ENCODE measurements around the gene JMJD8.

Gene JMJD8

GRCh38 chr16:677316-678190 is 6.6 kb downstream of the JMJD8 start:
- no peak for DNase-seq (ENCODE audit: low read depth in 1 of 2, low spot score in 1 of 2)

DNA sequence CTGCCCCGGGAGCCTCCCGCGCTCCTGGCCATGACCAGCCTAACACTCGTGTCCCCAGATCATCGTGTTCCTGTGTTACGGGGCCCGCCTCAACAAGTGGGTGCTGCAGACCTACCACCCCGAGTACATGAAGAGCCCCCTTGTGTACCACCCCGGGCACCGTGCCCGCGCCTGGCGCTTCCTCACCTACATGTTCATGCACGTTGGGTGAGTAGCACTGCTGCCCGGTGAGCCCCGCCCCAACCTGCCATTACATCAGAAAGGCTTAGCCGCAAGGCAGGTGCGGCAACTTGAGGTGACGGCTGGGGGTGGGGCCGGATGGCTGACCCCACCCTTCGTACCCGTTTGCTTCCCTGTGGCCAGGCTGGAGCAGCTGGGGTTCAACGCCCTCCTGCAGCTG is 7.2 kb downstream of the JMJD8 start:
- no peak for DNase-seq (ENCODE audit: low read depth in 1 of 2, low spot score in 1 of 2)

DNA sequence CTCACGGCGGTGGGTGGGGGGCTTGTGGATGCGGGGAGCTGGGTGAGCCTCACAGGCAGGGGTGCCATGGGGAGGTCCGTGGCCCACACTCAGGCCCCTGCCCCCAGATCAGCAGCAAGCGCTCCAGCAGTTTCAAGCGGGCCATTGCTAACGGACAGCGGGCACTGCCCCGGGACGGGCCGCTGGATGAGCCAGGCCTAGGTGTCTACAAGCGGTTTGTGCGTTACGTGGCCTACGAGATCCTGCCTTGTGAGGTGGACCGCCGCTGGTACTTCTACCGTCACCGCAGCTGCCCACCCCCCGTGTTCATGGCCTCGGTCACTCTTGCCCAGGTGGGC is 7.6 kb downstream of the JMJD8 start:
- no peak for DNase-seq (ENCODE audit: low read depth in 1 of 2, low spot score in 1 of 2)

- no peak for DNase-seq (ENCODE audit: low read depth in 1 of 2, low spot score in 1 of 2)
Observed at GRCh38 chr16:675884-676564, 8.1 kb downstream of the JMJD8 start.

DNA sequence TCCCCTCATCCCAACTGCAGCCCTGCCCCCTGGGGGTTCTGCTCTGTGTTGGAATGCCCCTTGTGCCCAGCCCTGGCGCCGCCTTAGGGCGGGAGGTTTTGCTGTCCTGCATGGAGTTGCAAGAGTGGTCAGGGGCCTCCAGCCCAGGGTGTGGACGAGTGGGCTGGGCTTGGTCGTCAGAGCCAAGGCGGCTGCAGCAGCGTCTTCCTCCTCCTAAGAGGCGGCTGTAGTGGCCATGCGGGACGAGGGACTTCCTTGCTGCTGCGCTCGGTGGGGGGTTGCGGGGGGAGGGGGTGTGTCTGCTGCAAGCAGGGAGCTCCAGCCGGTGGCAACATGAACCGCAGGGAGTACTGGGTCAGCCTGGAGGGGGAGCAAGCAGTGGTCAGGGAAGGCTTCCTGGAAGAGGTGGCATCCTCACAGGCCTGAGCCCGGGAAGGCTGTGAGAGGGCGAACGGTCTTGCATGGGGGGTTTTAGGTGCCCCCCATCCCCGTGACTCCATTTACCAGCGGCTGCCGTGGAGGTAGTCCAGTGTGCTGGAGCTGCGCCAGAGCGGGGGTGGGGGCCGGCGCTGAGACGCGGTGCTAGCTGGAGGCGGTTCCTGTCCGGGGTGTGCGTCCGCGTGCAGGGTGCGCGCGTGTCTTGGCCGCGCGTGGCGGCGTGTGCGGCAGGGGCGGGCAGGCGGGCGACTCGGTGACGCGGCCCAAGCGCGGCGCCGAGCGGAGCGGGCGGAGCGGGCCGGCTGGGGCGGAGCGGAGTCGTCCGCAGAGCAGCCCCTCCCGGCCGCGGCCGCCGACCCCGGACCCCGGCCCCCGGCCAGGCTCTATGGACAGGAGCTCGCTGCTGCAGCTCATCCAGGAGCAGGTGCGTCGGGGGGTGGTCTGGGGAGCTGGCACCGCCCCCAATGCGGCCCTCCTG is 8.9 kb downstream of the JMJD8 start, which contains the start of gene RHBDL1:
Gene RHBDL1 (plus strand): TSS at position 704 of the 916 bp plus-strand sequence. CDS start 120 bp downstream, at position 824.
- no peak for DNase-seq (ENCODE audit: low read depth in 1 of 2, low spot score in 1 of 2)

- DNase-seq (ENCODE audit: low read depth in 1 of 2, low spot score in 1 of 2) = no peak
Observed at GRCh38 chr16:674214-674881, 9.8 kb downstream of the JMJD8 start.

- no peak for DNase-seq (ENCODE audit: low read depth in 1 of 2, low spot score in 1 of 2)
Observed at GRCh38 chr16:673399-673991, 10.6 kb downstream of the JMJD8 start.

GRCh38 chr16:672851-673250 is 11.3 kb downstream of the JMJD8 start:
- DNase-seq (ENCODE audit: low read depth in 1 of 2, low spot score in 1 of 2) = no peak

DNA sequence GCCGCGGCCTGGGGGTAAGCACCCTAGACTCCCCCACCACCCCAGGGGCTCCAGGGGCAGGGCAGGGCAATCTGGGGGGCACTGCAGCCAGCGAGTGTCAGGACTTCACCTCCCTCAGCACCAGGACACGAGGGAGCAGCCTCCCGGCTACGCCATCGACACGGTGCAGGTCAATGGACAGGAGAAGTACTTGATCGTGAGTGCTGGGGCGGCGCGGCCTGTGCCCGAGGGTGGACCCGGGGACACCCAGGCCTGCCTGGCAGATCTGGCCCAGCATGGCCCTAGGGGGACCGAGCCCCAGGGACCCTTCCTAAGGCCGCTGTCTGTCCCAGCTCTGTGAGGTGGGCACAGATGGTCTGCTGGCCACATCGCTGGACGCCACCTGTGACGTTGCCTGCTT is 11.8 kb downstream of the JMJD8 start:
- DNase-seq (ENCODE audit: low read depth in 1 of 2, low spot score in 1 of 2) = no peak

DNA sequence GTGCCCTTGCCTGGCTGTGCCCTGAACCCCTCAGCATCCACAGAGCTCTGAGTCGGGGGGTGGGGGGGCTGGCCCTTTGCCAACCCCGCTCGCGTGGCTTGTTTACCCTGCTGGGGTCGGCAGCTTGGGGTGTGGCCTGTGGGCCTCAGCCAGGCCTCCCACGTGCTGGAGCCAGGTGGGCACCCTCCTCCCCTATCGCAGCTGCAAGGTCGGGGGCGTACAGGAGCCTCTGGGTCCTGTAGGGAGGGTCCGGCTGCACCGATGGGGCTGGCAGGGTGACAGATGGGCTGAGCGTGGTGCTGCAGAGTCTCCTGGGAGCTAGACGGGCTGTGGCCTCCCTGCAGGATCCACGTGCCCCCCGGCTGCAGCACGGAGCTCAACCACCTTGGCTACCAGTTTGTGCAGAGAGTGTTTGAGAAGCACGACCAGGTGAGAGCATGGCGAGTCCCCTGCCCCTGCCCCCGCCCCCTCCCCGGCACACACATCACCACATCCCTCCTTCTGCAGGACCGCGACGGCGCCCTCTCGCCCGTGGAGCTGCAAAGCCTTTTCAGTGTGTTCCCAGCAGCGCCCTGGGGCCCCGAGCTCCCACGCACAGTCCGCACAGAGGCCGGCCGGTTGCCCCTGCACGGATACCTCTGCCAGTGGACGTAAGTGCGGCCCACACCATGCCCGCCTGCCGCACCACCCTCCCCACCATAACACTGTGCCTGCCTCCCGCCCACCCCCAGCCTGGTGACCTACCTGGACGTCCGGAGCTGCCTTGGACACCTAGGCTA is 12.6 kb downstream of the JMJD8 start:
- DNase-seq (ENCODE audit: low read depth in 1 of 2, low spot score in 1 of 2) = no peak

DNA sequence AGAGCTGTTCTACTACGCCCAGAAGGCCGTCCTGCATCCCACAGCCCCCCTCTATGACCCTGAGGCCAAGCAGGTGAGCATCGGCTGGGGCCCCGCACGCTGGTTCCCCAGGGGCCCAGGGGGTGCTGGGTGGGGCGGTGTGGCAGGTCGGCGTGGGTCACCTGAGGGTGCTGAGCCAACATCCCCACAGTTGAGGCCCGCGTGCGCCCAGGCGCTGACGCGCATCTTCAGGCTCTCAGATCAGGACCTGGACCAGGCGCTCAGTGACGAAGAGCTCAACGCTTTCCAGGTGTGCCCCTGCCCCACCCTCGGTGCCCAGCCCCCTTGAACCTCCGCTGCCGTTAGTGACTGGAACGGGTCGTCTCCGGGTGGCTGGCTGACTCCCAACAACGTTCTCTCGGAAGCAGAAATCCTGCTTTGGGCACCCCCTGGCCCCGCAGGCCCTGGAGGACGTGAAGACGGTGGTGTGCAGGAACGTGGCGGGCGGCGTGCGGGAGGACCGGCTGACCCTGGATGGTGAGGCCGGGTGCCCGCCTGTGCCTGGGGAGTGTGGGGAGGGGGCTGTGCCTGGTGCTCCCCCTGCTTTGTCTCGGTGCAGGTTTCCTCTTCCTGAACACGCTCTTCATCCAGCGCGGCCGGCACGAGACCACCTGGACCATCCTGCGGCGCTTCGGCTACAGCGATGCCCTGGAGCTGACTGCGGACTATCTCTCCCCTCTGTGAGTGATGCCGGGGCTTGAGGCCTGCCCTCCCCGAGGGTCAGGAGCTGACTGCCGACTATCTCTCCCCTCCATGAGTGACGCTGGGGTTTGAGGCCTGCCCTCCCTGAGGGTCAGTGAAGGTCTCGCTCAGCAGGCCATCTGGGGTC is 13.4 kb downstream of the JMJD8 start:
- no peak for DNase-seq (ENCODE audit: low read depth in 1 of 2, low spot score in 1 of 2)

- DNase-seq (ENCODE audit: low read depth in 1 of 2, low spot score in 1 of 2) = no peak
Observed at GRCh38 chr16:669666-670065, 14.5 kb downstream of the JMJD8 start.

DNA sequence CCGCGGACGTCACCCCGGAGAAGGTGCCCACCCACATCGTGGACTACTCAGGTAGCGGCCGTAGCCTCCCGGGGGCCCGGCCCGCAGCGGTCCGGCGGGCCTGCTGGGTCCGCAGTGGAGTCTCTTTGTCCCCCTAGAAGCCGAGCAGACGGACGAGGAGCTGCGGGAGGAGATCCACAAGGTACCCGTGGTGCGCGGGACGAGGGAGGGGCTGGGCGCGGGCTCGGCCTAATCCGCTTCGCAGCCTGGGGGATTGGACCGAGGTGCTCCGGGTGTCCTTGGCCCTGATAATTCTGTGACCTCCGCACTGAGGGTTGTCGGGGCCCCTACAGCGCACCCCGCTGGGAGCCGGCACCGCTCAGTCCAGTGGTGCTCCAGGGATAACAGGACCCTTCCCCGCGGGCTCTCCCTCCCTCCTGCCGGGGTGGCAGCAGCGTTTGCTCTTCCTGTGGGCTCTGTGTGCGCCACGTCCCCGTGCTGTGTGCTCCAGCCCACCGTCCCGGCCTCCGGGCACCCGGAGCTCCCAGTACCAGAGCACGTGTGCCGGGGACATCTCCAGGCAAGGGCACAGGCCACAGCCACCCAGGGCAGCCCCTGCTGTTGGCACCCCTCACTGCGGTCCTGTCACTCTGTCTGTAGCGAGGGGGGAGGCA is 15.5 kb downstream of the JMJD8 start:
- no peak for DNase-seq (ENCODE audit: low read depth in 1 of 2, low spot score in 1 of 2)

GRCh38 chr16:667780-668518 is 16.2 kb downstream of the JMJD8 start, which contains the start of gene RHOT2:
TSS of gene RHOT2 (plus strand) at chr16:668132. CDS start at chr16:668200, 68 bp downstream.
- DNase-seq (ENCODE audit: low read depth in 1 of 2, low spot score in 1 of 2) = peak; percentile 86 to 92

- DNase-seq (ENCODE audit: low read depth in 1 of 2, low spot score in 1 of 2) = no peak
Observed at GRCh38 chr16:667113-667779, 16.9 kb downstream of the JMJD8 start.

GRCh38 chr16:666572-666971 is 17.6 kb downstream of the JMJD8 start:
- no peak for DNase-seq (ENCODE audit: low read depth in 1 of 2, low spot score in 1 of 2)

- no peak for DNase-seq (ENCODE audit: low read depth in 1 of 2, low spot score in 1 of 2)
Observed at GRCh38 chr16:662597-662996, 21.5 kb downstream of the JMJD8 start.

Measured in activated T-helper 1 cell treated with anti-CD3 and anti-CD28 coated beads, Interleukin-2, amount 50 U/mL, for 16 hours (primary cell).